B cell (primary cell): ENCODE results near the gene CD109.

ENCODE experiments used
- EZH2 ChIP-seq: IDR thresholded peaks from 2 replicates; pipeline ENCODE4 v1.6.1; 2012; ENCODE audit warnings: borderline replicate concordance, low read depth, mild to moderate bottlenecking, moderate library complexity, low read length; ENCODE audit not compliant: insufficient read depth, poor library complexity, severe bottlenecking
- TF ChIP-seq, protein P1 (sequence below): fragments of 200-600 bp; IDR thresholded peaks from one replicate; pipeline ENCODE4 v1.8.0; 2022; ENCODE audit warnings: antibody characterized with exemption, mild to moderate bottlenecking

DNA sequence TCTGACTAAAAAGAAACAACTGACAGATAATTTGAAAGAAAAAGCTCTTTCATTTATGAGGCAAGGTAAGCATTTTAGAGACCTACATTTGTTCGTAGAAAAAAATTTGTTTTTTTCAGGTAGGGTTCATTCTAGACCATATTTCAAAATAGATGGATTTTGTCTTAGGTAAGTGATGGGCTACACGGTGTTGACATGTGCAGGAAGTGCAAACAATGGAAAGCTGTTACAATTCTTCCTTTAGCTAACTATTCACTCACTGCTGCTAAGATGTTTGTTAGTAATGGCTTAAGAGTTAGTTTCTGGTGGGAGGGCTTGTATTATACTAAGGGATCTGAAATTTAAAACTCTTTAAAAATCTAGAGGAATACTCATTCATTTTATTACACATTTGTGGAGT, 96.7 kb downstream of the CD109 start:
- TF ChIP-seq, protein P1, sequence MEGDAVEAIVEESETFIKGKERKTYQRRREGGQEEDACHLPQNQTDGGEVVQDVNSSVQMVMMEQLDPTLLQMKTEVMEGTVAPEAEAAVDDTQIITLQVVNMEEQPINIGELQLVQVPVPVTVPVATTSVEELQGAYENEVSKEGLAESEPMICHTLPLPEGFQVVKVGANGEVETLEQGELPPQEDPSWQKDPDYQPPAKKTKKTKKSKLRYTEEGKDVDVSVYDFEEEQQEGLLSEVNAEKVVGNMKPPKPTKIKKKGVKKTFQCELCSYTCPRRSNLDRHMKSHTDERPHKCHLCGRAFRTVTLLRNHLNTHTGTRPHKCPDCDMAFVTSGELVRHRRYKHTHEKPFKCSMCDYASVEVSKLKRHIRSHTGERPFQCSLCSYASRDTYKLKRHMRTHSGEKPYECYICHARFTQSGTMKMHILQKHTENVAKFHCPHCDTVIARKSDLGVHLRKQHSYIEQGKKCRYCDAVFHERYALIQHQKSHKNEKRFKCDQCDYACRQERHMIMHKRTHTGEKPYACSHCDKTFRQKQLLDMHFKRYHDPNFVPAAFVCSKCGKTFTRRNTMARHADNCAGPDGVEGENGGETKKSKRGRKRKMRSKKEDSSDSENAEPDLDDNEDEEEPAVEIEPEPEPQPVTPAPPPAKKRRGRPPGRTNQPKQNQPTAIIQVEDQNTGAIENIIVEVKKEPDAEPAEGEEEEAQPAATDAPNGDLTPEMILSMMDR = no peak
- no peak for TF ChIP-seq EZH2
